SK-N-SH (cell line): Measurements from ENCODE around the gene DEXI. TPM values are rescaled to one million over a fixed set of nuclear protein-coding genes. Genes with fewer than 3 reads are reported as not detected.

Source experiments
- CTCF ChIA-PET: fragments of 300-600, 350-600 bp; formaldehyde crosslinking; extraction: SDS; loops from one replicate; lab custom pipeline; 2021; lab: Yijun Ruan, JAX
- POLR2A ChIA-PET: fragments of 350-600 bp; sonication (Branson Sonifier 250); formaldehyde crosslinking; extraction: SDS; loops from one replicate; lab custom pipeline; 2020; ENCODE audit warnings: antibody characterized with exemption, inconsistent platforms; lab: Yijun Ruan, JAX
- DNase-seq: peaks from one replicate; pipeline ENCODE4 v3.0.0; 2012
- H2AFZ ChIP-seq: fragments of 200-600 bp; sonication (generic); 2 replicates; pipeline ENCODE4 v1.8.1; 2016; ENCODE audit warnings: antibody characterized with exemption, mild to moderate bottlenecking, low read depth
- H3F3A ChIP-seq: fragments of 200-600 bp; sonication (generic); replicated peaks from 2 replicates; pipeline ENCODE3; 2016; ENCODE audit warnings: antibody characterized with exemption, mild to moderate bottlenecking; ENCODE audit not compliant: insufficient read depth
- H3K27ac ChIP-seq, 2 experiments: fragments of 200-500 bp in 1 of 2; fragments of 200-600 bp in 1 of 2; sonication (Bioruptor generic) in 1 of 2; sonication (generic), shearing (Covaris generic) in 1 of 2; 2 replicates each; pipeline versions ENCODE4 v1.5.1 to v1.6.1; 2014 to 2016; ENCODE audit warnings: low read depth in 2 of 2, inconsistent platforms in 1 of 2, low read length in 1 of 2, mild to moderate bottlenecking in 1 of 2, mixed read lengths in 1 of 2
- H3K27me3 ChIP-seq: fragments of 200-600 bp; sonication (generic), shearing (Covaris generic); 2 replicates; pipeline ENCODE4 v1.6.1; 2016; ENCODE audit warnings: mixed run types; ENCODE audit not compliant: insufficient read depth
- H3K36me3 ChIP-seq, 2 experiments: fragments of 200-500 bp in 1 of 2; fragments of 200-600 bp in 1 of 2; sonication (Bioruptor generic) in 1 of 2; sonication (generic) in 1 of 2; replicated peaks in 1 of 2; 2 replicates each; pipeline versions ENCODE3 to v1.5.1; 2014 to 2016; ENCODE audit warnings: low read length in 1 of 2, mild to moderate bottlenecking in 1 of 2; ENCODE audit not compliant: insufficient read depth in 2 of 2, control insufficient read depth in 1 of 2
- H3K4me1 ChIP-seq, 2 experiments: fragments of 200-500 bp in 1 of 2; fragments of 200-600 bp in 1 of 2; sonication (Bioruptor generic) in 1 of 2; sonication (generic), shearing (Covaris generic) in 1 of 2; 2 replicates each; pipeline versions ENCODE4 v1.5.1 to v1.6.1; 2014 to 2016; ENCODE audit warnings: low read depth in 1 of 2, low read length in 1 of 2, mixed run types in 1 of 2; ENCODE audit not compliant: insufficient read depth in 2 of 2, control insufficient read depth in 1 of 2
- H3K4me2 ChIP-seq: fragments of 200-600 bp; sonication (generic), shearing (Covaris generic); 2 replicates; pipeline ENCODE4 v1.6.1; 2017; ENCODE audit warnings: mixed run types
- H3K4me3 ChIP-seq, 2 experiments: fragments of 200-500 bp in 1 of 2; fragments of 200-600 bp in 1 of 2; sonication (Bioruptor generic) in 1 of 2; sonication (generic), shearing (Covaris generic) in 1 of 2; 2 replicates each; pipeline versions ENCODE4 v1.5.1 to v1.8.1; 2014 to 2016; ENCODE audit warnings: low read depth in 2 of 2, inconsistent platforms in 1 of 2, low read length in 1 of 2, mild to moderate bottlenecking in 1 of 2, mixed read lengths in 1 of 2, moderate library complexity in 1 of 2
- H3K79me2 ChIP-seq: fragments of 200-600 bp; sonication (generic); 2 replicates; pipeline ENCODE4 v1.8.1; 2017; ENCODE audit warnings: mild to moderate bottlenecking; ENCODE audit not compliant: insufficient read depth
- H3K9ac ChIP-seq: fragments of 200-600 bp; sonication (generic); 2 replicates; pipeline ENCODE4 v1.6.1; 2017; ENCODE audit warnings: mixed run types
- H3K9me2 ChIP-seq: fragments of 200-600 bp; sonication (generic); 2 replicates; pipeline ENCODE4 v1.6.1; 2017; ENCODE audit warnings: mixed run types
- H3K9me3 ChIP-seq: fragments of 200-600 bp; sonication (generic); 2 replicates; pipeline ENCODE4 v1.6.1; 2017; ENCODE audit warnings: mixed run types, mild to moderate bottlenecking, moderate library complexity
- H4K20me1 ChIP-seq: fragments of 200-600 bp; sonication (generic); 2 replicates; pipeline ENCODE4 v1.6.1; 2017; ENCODE audit warnings: mild to moderate bottlenecking, mixed run types; ENCODE audit not compliant: insufficient read depth
- EP300 ChIP-seq, 2 experiments: IDR thresholded peaks; 2 replicates each; pipeline versions ENCODE4 v1.4.0 to v1.6.1; 2012; ENCODE audit warnings: borderline replicate concordance in 1 of 2, low read depth in 1 of 2, low read length in 1 of 2
- FOSL2 ChIP-seq: IDR thresholded peaks from 2 replicates; pipeline ENCODE4 v1.4.0; 2012; ENCODE audit warnings: low read depth, mild to moderate bottlenecking, moderate library complexity, borderline replicate concordance
- JUND ChIP-seq: IDR thresholded peaks from 2 replicates; pipeline ENCODE4 v1.4.0; 2012
- PBX3 ChIP-seq: IDR thresholded peaks from 2 replicates; pipeline ENCODE4; 2012
- RFX5 ChIP-seq: IDR thresholded peaks from 2 replicates; pipeline ENCODE4 v1.6.1; 2012; ENCODE audit warnings: mild to moderate bottlenecking, improper control_type of control experiment, low read length
- RXRA ChIP-seq: IDR thresholded peaks from 2 replicates; pipeline ENCODE4 v1.4.0; 2012; ENCODE audit warnings: low read depth, mild to moderate bottlenecking, borderline replicate concordance
- SIN3A ChIP-seq: IDR thresholded peaks from 2 replicates; pipeline ENCODE4 v1.6.1; 2012; ENCODE audit warnings: low read depth, mild to moderate bottlenecking, low read length, moderate library complexity, borderline replicate concordance
- TCF12 ChIP-seq: IDR thresholded peaks from 2 replicates; pipeline ENCODE4 v1.4.0; 2012
- TEAD4 ChIP-seq: IDR thresholded peaks from 2 replicates; pipeline ENCODE4 v1.4.0; 2012; ENCODE audit warnings: mild to moderate bottlenecking, borderline replicate concordance; ENCODE audit not compliant: insufficient read depth
- USF2 ChIP-seq: fragments of 150-350 bp; IDR thresholded peaks from 2 replicates; pipeline ENCODE4 v1.6.1; 2017; ENCODE audit warnings: antibody characterized with exemption, low read length, low read depth, borderline replicate concordance
- ZBTB33 ChIP-seq: IDR thresholded peaks from 2 replicates; pipeline ENCODE4 v1.4.0; 2012; ENCODE audit warnings: low read depth, borderline replicate concordance
- WGBS: methylation state at CpG from one replicate; pipeline ENCODE4 v1.1.6; 2017; ENCODE audit warnings: low lambda C conversion rate; 5-methylcytosine and 5-hydroxymethylcytosine counted together
- polyA plus RNA-seq, 3 experiments: library from polyadenylated mRNA; depleted of rRNA; stranded (reverse); fragments of >200 nt; gene quantifications; 2 replicates each; pipeline ENCODE4 v1.2.3, GENCODE V29; 2012
- TF ChIP-seq, protein P1 (sequence below): IDR thresholded peaks from 2 replicates; pipeline ENCODE4 v1.4.0; 2012; ENCODE audit warnings: low read depth, borderline replicate concordance
- TF ChIP-seq, protein P2 (sequence below): IDR thresholded peaks from 2 replicates; pipeline ENCODE4 v1.6.1; 2012; ENCODE audit warnings: mild to moderate bottlenecking, low read depth, low read length, moderate library complexity

Gene DEXI
- polyA plus RNA-seq, 1 of the 3 experiments (the other 2 are of a cell fraction), result 55.5 TPM

GRCh38 chr16:10959161-10959560 lies 16.9 kb upstream of the DEXI start:
- H3K4me2 ChIP-seq, result no peak overlapping the region
- H3K9me2 ChIP-seq, result no peaks in the 10 kb centered on the region
- CTCF ChIA-PET, result interaction anchor here (1.9 to 6.2 kb wide), 2 partner anchors 12 to 298 kb away, joined by 5 to 39 read pairs; partner anchors contain the start of gene SOCS1

DNA sequence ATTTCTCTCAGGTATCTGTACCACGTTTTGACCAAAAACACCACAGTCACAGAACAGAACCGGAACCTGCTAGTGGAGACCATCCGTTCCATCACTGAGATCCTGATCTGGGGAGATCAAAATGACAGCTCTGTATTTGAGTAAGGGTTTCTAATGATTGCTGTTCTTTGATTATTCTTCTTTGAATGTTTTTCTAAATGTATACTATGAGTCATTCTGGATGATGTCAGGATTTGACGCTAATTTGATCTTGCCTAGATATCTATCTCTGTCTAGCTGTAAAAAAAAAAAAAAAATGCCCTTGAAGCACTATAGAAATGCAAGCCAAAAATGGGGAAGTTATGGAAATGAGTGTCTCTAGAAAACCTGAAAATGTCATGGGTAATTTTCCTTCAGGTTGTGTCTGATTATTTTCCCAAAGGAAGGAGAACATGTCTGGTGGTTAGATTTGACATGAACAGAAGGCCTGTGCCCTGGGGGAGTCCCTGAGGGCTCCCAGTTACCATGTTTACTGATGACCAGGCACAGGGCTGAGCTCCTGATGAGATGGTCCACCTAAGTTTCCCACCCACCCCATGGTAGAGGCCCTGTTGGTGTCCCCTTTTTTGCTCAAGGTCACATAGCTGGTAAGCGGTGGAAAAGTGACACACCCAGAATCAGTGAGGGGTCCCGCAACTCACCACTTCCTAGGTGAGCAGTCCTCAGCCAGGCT lies 15.7 kb upstream of the DEXI start:
- Histone ChIP-seq H3F3A (peaks cover 38% of the 10 kb centered on the region), H3K79me2 (peaks cover 27% of the 10 kb centered on the region; the same call in 1 of the 2 replicates), H3K36me3 (peaks cover under 1 to 2% of the 10 kb centered on the region in 2 experiments), H3K4me2 (peak overlapping the region; percentile 9), H4K20me1 (no peaks in the 10 kb centered on the region), H3K27me3 (no peaks in the 10 kb centered on the region), H3K4me1 (peaks cover 31 to 54% of the 10 kb centered on the region in 2 experiments), H3K4me3 (no peak overlapping the region), H3K9me3 (no peaks in the 10 kb centered on the region), H3K9me2 (no peaks in the 10 kb centered on the region), H3K27ac (peak overlapping the region; percentile 61 to 92), H3K9ac (peak overlapping the region; percentile 18; the same call in 1 of the 2 replicates), H2AFZ (no peak overlapping the region)
- ChIA-PET POLR2A (no interaction called here), CTCF (interaction anchor here (0.6 to 6.2 kb wide), 6 partner anchors 11 to 629 kb away, joined by 3 to 39 read pairs (median 4); partner anchors contain the start of gene SOCS1)
- WGBS, result 34% methylated on average over 6 of the region's 6 CpGs
- no peak for DNase-seq
- no peak for TF ChIP-seq SIN3A
- TF ChIP-seq, protein P1, sequence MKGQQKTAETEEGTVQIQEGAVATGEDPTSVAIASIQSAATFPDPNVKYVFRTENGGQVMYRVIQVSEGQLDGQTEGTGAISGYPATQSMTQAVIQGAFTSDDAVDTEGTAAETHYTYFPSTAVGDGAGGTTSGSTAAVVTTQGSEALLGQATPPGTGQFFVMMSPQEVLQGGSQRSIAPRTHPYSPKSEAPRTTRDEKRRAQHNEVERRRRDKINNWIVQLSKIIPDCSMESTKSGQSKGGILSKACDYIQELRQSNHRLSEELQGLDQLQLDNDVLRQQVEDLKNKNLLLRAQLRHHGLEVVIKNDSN, result 0 out of 2 replicates have a peak, but pooled peaks have one; percentile 3
- TF ChIP-seq PBX3, result peak; percentile 81
- no peak for TF ChIP-seq USF2
- no peak for TF ChIP-seq RFX5
- peak; percentile 88 for TF ChIP-seq JUND
- peak; percentile 43; the same call in 1 of the 2 replicates for TF ChIP-seq TEAD4
- peak; percentile 65 for TF ChIP-seq TCF12
- TF ChIP-seq, protein P2, sequence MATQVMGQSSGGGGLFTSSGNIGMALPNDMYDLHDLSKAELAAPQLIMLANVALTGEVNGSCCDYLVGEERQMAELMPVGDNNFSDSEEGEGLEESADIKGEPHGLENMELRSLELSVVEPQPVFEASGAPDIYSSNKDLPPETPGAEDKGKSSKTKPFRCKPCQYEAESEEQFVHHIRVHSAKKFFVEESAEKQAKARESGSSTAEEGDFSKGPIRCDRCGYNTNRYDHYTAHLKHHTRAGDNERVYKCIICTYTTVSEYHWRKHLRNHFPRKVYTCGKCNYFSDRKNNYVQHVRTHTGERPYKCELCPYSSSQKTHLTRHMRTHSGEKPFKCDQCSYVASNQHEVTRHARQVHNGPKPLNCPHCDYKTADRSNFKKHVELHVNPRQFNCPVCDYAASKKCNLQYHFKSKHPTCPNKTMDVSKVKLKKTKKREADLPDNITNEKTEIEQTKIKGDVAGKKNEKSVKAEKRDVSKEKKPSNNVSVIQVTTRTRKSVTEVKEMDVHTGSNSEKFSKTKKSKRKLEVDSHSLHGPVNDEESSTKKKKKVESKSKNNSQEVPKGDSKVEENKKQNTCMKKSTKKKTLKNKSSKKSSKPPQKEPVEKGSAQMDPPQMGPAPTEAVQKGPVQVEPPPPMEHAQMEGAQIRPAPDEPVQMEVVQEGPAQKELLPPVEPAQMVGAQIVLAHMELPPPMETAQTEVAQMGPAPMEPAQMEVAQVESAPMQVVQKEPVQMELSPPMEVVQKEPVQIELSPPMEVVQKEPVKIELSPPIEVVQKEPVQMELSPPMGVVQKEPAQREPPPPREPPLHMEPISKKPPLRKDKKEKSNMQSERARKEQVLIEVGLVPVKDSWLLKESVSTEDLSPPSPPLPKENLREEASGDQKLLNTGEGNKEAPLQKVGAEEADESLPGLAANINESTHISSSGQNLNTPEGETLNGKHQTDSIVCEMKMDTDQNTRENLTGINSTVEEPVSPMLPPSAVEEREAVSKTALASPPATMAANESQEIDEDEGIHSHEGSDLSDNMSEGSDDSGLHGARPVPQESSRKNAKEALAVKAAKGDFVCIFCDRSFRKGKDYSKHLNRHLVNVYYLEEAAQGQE, result no peak
- TF ChIP-seq RXRA, result peak; percentile 53; the same call in 1 of the 2 replicates
- TF ChIP-seq FOSL2, result peak; percentile 76
- TF ChIP-seq EP300 (IDR thresholded peaks at IDR 0.05; ENCODE audit: borderline replicate concordance in 1 of 2, low read depth in 1 of 2, low read length in 1 of 2), result peak in 1 of 2 experiments; percentile 77; a peak in 1 of 4 replicates

More at GRCh38 chr16:10959161-10959560, 16.9 kb upstream of the DEXI start:
- Histone ChIP-seq H3K27me3 (no peaks in the 10 kb centered on the region), H3K9ac (no peak overlapping the region), H2AFZ (no peak overlapping the region), H3K4me3 (no peak overlapping the region), H3K27ac (peak overlapping the region in 1 of 2 experiments; percentile 92; a peak in 2 of 4 replicates), H3K36me3 (peaks cover 5 to 11% of the 10 kb centered on the region in 2 experiments), H3K79me2 (peaks cover 27% of the 10 kb centered on the region; the same call in 1 of the 2 replicates), H3K9me3 (no peaks in the 10 kb centered on the region), H3F3A (peaks cover 38% of the 10 kb centered on the region), H4K20me1 (no peaks in the 10 kb centered on the region), H3K4me1 (peaks cover 28 to 52% of the 10 kb centered on the region in 2 experiments)
- 99% methylated on average over 5 of the region's 5 CpGs for WGBS
- POLR2A ChIA-PET, result no interaction called here
- DNase-seq, result no peak
- no peak for TF ChIP-seq ZBTB33
